ENCODE measurements around the gene ZNF823. TPM values are rescaled to one million over a fixed set of nuclear protein-coding genes. Genes with fewer than 3 reads are reported as not detected.

ZNF823 gene
- total RNA-seq = 1 to 10 TPM; 3.1 to 6.7 (median 5.0) TPM

DNA sequence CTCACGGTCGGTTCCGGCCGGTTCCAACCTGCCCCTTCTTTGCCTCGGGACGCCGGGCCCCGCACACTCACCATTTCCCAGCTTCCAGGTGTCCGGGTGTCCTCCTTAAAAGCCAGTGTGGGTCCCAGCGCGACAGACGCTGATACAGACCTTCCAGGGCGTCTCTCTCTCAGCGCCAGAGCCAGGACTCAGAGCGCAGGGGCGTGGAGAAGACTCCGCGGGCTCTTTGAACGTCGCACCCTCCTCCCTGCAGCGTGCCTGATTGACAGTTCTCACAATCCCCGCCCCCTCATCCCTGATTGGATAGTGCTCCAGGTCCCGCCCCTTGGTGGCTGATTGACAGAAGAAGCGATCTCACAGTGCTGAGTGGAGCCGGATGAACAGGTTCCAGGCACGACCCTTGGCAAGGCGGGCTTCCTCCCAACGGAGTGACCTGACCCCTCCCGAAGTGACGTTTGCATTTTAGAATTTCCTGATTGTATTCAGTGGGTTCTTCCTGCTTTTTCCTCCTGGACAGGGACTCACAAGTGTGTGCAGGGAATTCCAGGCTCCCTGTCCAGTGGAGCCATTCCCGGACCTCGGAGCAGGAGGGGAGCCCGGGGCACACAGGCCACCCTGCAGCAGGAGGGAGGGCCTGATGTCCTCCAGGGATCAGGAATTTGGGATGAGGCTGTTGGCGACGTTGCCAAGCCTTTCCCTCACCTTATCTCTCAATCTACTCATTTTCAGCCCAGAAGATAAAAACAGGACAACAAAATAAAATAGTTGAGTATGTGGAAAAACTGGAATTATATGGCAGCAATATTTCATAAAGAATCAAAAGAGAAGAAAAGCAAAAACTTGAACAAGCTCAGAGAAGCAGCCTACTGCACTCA, at the start of gene ZNF823:
TSS of gene ZNF823 (minus strand) at position 201 of the 875 bp plus-strand sequence. CDS start at position 74, 127 bp downstream.
- H3K4me1 ChIP-seq = peaks cover 10 to 27% (median 23%) of the 10 kb centered on the region in 4 donors
- H3K36me3 ChIP-seq = no peaks in the 10 kb centered on the region
- intact Hi-C loops (cut with DNase I) = loop anchor here (2.0 to 5.0 kb wide), 2 partner anchors 28 to 42 kb away; partner anchors contain the start of gene ZNF441
- 0% methylated on average over 5 of the region's 35 CpGs for WGBS
- TF ChIP-seq EP300 (IDR thresholded peaks at IDR 0.05) = no peak
- TF ChIP-seq, protein P1, sequence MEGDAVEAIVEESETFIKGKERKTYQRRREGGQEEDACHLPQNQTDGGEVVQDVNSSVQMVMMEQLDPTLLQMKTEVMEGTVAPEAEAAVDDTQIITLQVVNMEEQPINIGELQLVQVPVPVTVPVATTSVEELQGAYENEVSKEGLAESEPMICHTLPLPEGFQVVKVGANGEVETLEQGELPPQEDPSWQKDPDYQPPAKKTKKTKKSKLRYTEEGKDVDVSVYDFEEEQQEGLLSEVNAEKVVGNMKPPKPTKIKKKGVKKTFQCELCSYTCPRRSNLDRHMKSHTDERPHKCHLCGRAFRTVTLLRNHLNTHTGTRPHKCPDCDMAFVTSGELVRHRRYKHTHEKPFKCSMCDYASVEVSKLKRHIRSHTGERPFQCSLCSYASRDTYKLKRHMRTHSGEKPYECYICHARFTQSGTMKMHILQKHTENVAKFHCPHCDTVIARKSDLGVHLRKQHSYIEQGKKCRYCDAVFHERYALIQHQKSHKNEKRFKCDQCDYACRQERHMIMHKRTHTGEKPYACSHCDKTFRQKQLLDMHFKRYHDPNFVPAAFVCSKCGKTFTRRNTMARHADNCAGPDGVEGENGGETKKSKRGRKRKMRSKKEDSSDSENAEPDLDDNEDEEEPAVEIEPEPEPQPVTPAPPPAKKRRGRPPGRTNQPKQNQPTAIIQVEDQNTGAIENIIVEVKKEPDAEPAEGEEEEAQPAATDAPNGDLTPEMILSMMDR (IDR thresholded peaks at IDR 0.05) = no peak
- peak; percentile 87 to 91 for TF ChIP-seq POLR2AphosphoS5 (IDR thresholded peaks at IDR 0.05)
- peak; percentile 20 for TF ChIP-seq POLR2A (IDR thresholded peaks at IDR 0.05; ENCODE audit: low read depth)
- DNase-seq (ENCODE audit: extremely low spot score) = peak; percentile 100
- no peaks in the 10 kb centered on the region for H3K9me3 ChIP-seq
- no peaks in the 10 kb centered on the region for H3K27me3 ChIP-seq
- peak within 1 kb of the TSS; percentile 87 to 99 (median 98) for H3K4me3 ChIP-seq
- H3K27ac ChIP-seq (replicated peaks in 1 of 4) = peak within 1 kb of the TSS; percentile 89 to 96 (median 92)

DNA sequence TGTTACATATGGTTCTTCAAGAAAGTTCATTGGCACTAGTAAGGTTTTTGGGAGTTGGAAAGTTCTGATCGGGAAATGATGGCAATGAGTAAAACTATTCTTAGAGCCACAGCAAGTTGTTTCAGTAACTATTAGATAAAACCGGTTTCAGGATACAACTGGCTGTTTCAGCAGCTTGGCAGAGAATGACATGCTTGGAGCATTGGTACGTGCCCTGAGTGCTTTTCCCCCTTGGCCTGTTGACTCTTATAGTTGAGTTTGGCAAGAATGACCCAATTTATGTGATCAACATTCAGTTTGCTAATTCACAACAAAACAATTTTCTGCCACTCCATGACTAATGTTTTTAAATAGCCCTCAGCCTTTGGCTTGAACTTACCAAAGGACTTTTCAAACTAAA, 48.8 kb upstream of the ZNF823 start:
- no peak overlapping the region for H3K4me3 ChIP-seq
- peaks cover 0 to 32% (median 20%) of the 10 kb centered on the region in 4 donors for H3K9me3 ChIP-seq
- H3K4me1 ChIP-seq = no peaks in the 10 kb centered on the region
- TF ChIP-seq POLR2A (IDR thresholded peaks at IDR 0.05; ENCODE audit: low read depth) (no peak), POLR2AphosphoS5 (IDR thresholded peaks at IDR 0.05) (no peak), EP300 (IDR thresholded peaks at IDR 0.05) (no peak)
- TF ChIP-seq, protein P1 (IDR thresholded peaks at IDR 0.05) = no peak
- H3K36me3 ChIP-seq = no peaks in the 10 kb centered on the region
- H3K27ac ChIP-seq (replicated peaks in 1 of 4) = no peak overlapping the region
- H3K27me3 ChIP-seq = no peaks in the 10 kb centered on the region
- 83% methylated on average over 3 of the region's 3 CpGs for WGBS
- no peak for DNase-seq (ENCODE audit: extremely low spot score)
- intact Hi-C loops (cut with DNase I) = loop anchor here (5.0 kb wide), 1 partner anchor 115 kb away; no protein-coding TSS in a partner anchor

DNA sequence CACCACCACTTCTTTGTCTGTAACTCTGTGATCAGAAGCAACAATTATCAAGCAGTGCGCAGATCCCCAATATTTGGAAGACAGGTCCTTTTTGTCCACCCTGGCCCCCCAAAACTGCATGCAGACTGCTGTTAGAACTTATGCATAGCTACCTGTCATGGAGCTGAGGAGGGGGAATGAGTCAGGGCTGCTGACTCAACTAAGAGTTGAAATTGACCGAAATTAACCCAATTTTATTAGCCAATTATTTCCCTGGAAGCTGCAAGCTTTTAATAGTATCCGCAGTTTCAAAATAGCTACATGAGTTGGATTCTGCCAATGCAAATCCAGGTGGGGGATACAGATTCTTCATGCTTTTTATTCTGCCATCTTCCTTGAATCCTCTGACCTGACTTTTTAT, 45.6 kb upstream of the ZNF823 start:
- intact Hi-C loops (cut with DNase I) = no loop called here
- no peak overlapping the region for H3K4me3 ChIP-seq
- H3K36me3 ChIP-seq = peaks cover 24 to 31% (median 27%) of the 10 kb centered on the region in 4 donors
- 98% methylated on average over 3 of the region's 3 CpGs for WGBS
- no peak for DNase-seq (ENCODE audit: extremely low spot score)
- no peaks in the 10 kb centered on the region for H3K4me1 ChIP-seq
- TF ChIP-seq POLR2AphosphoS5 (IDR thresholded peaks at IDR 0.05) (no peak), EP300 (IDR thresholded peaks at IDR 0.05) (no peak), POLR2A (IDR thresholded peaks at IDR 0.05; ENCODE audit: low read depth) (no peak)
- TF ChIP-seq, protein P1 (IDR thresholded peaks at IDR 0.05) = no peak
- peaks cover 0 to 59% (median 38%) of the 10 kb centered on the region in 4 donors for H3K9me3 ChIP-seq
- H3K27me3 ChIP-seq = no peaks in the 10 kb centered on the region
- no peak overlapping the region for H3K27ac ChIP-seq (replicated peaks in 1 of 4)

DNA sequence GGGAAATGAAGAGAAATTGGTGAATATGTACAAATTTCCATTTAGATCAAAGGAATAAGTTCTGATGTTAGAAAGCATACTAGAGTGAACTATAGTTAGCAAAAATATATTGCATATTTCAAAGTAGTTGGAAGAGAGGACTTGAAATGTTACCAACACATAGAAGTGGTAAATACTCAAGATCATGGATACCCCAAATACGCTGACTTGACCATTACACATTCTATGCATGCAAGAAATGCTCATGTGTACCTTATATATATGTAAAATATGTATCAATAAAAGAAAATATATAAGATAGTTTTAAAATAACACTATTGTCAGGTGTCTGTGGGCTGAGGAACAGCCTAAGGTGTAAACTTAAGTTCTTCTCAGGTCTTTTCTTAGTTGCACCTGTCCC, 45.0 kb upstream of the ZNF823 start:
- 97% methylated on average over 1 of the region's 1 CpG for WGBS
- H3K36me3 ChIP-seq = peaks cover 29 to 37% (median 33%) of the 10 kb centered on the region in 4 donors
- no peak overlapping the region for H3K27ac ChIP-seq (replicated peaks in 1 of 4)
- no peaks in the 10 kb centered on the region for H3K27me3 ChIP-seq
- H3K4me3 ChIP-seq = no peak overlapping the region
- intact Hi-C loops (cut with DNase I) = no loop called here
- no peaks in the 10 kb centered on the region for H3K4me1 ChIP-seq
- no peak for DNase-seq (ENCODE audit: extremely low spot score)
- TF ChIP-seq POLR2AphosphoS5 (IDR thresholded peaks at IDR 0.05) (no peak), POLR2A (IDR thresholded peaks at IDR 0.05; ENCODE audit: low read depth) (no peak), EP300 (IDR thresholded peaks at IDR 0.05) (no peak)
- TF ChIP-seq, protein P1 (IDR thresholded peaks at IDR 0.05) = no peak
- H3K9me3 ChIP-seq = peaks cover 0 to 54% (median 36%) of the 10 kb centered on the region in 4 donors

Data from esophagus muscularis mucosa (tissue), 4 donors.